Left lobe of liver (tissue), 2 donors: ENCODE results near the gene UNC119B. TPM values are rescaled to one million over a fixed set of nuclear protein-coding genes. Genes with fewer than 3 reads are reported as not detected.
A peak's percentile ranks its signal among the peaks of the same experiment; 100 is the strongest.

Experiments used
- ATAC-seq: fragments of 200-7000 bp; cut with Tn5 transposase; one replicate; pipeline ENCODE4 v1.9.1; 2020; ENCODE audit warnings: mild to moderate bottlenecking, moderate library complexity
- DNase-seq: peaks from one replicate; pipeline ENCODE4 v3.0.0-alpha.2; 2020; ENCODE audit warnings: low spot score
- total RNA-seq: library from RNA; stranded (reverse); gene quantifications from one replicate; pipeline ENCODE4 v1.2.1, GENCODE V29; 2021
- donor health status: DM: no; HTN: no; CAD: no; lungs with moderate emphysema.
- donor health status: DM: no; HTN: yes; CAD: no.

UNC119B gene
- total RNA-seq, 1 donor from 2014 or later, result 10.7 TPM

DNA sequence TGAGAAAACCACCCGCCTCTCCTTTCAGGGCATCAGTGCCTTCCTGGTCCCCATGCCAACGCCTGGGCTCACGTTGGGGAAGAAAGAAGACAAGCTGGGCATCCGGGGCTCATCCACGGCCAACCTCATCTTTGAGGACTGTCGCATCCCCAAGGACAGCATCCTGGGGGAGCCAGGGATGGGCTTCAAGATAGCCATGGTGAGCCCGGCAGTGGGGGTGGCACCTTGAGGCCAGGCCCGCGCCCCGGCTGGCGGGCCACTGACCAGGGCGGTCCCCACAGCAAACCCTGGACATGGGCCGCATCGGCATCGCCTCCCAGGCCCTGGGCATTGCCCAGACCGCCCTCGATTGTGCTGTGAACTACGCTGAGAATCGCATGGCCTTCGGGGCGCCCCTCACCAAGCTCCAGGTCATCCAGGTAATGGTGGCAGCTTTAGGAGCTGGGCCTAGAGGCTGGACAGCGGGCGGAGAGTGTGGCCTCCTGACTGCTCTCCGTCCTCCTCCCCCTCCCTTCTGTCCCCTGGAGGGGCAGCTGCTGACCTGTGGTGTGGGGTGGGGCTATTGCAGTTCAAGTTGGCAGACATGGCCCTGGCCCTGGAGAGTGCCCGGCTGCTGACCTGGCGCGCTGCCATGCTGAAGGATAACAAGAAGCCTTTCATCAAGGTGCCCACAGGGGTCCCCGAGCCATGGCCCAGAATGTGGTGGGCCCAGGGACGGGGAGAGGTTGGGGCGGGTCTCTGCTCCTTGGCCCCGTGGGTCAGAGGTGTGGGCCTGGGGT lies 28.2 kb downstream of the UNC119B start:
- ATAC-seq, result peak; percentile 64
- DNase-seq, result peak; percentile 75

DNA sequence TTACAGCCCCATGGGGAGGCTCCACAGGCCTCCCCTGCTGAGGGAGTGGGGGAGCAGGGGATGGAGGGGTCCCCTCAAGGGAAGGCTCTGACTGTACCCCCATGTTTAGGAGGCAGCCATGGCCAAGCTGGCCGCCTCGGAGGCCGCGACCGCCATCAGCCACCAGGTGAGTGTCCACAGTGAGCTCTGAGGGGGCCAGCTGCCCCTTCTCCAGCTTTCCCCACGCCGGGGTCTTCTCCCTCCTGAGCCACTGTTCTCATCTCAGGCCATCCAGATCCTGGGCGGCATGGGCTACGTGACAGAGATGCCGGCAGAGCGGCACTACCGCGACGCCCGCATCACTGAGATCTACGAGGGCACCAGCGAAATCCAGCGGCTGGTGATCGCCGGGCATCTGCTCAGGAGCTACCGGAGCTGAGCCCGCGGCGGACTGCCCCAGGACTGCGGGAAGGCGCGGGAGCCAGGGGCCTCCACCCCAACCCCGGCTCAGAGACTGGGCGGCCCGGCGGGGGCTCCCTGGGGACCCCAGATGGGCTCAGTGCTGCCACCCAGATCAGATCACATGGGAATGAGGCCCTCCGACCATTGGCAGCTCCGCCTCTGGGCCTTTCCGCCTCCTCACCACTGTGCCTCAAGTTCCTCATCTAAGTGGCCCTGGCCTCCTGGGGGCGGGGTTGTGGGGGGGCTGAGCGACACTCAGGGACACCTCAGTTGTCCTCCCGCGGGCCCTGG lies 28.9 kb downstream of the UNC119B start:
- DNase-seq, result no peak
- ATAC-seq, result peak; percentile 2

DNA sequence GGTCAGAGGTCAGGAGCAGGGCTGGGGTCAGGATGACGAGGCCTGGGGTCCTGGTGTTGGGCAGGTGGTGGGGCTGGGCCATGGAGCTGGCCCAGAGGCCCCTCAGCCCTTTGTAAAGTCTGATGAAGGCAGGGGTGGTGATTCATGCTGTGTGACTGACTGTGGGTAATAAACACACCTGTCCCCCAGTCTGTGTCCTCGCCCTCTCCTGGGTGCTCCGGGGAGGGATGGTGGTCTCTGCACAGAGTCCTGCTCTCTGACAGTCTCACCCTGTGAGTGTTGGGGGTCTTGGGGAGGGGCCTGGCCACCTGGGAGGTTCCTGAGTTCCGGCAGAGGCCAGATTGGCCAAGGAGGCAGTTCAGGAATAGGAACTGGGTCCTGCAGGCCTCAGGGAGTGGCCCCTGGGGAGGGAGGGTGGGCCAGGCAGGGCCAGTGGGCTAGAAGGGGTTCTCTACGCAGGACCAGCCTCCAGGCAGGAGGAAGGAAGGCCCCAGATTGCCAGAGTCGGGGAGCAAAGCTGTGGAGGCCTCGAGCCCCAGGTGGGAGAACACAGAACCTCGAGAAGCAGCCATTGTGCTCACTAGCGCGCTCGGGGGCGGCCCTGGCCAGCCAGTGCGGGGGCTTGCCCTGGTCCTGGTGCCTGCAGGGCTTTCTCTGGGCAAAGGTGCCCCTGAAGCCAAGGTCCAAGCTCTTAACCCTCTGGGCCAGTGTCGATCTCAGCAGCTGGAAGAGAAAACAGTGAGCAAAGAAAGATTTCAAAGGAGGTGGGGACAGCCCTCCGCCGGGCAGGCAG lies 29.8 kb downstream of the UNC119B start:
- peak; percentile 55 for DNase-seq

DNA sequence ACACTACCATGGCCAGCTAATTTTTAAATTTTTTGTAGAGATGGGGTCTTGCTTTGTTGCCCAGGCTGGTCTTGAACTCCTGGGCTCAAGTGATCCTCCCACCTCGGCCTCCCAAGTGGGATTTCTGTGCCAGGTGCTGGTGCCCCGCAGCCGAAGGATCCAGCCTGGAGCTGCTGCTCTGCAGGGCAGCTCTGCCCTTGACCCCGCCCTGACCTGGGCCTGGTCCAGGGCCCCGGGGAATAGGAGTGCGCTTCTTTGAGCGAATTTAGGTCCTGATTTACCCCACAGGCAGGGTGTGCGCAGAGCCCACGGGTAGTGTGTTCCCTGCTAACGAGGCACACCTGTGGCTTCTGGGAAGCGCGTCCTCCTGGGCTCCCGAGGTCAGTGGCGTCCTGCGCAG lies 30.6 kb downstream of the UNC119B start:
- ATAC-seq, result peak; percentile 8
- no peak for DNase-seq

More for the DNA sequence above, 29.8 kb downstream of the UNC119B start:
- peak; percentile 56 for ATAC-seq

DNA sequence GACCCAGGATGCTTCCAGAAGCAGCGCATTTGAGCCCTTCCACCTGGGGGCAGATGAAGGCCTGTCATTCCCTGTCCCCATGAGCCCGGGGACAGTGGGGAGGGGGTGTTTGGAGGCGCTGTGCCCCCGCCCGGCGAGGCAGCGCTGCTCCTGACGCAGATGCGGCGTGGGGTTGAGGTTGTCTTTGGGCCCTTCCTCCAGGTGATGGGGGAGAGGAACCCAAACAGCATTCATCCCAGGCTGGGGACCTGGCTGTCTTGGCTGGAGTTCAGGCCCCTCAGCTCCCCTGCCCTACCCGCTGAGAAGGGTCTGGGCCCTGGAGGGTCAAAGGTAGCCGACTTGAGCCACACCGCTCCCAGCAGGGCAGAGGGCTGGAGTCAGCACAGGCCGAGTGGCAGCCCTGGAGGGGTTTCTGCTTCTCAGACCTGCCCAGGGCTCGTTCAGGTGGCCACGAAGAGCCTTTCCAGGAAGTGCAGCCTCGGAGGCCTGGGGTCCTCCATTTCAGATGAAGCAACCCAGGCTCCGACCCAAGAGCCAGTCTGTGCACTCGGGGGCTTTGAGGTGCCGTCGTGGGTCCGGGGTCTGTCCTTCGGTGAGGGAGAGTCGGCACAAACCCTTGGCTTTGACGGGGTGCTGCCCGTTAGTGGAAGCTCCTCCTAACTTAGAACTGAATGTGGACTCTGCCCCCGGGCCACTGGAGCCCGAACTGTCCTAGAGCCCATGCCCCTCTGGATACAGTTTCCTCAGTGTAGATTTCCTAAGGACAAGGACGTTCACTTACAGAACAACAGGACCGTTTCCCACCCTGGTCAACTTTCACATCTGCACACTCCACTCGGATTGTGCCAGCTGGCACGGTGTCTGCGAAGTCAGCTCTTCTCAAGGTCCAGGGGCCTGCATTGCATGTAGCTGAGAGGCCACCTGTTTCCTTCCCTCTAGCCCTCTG lies 31.5 kb downstream of the UNC119B start:
- DNase-seq, result peak; percentile 69
- ATAC-seq, result peak; percentile 59

DNA sequence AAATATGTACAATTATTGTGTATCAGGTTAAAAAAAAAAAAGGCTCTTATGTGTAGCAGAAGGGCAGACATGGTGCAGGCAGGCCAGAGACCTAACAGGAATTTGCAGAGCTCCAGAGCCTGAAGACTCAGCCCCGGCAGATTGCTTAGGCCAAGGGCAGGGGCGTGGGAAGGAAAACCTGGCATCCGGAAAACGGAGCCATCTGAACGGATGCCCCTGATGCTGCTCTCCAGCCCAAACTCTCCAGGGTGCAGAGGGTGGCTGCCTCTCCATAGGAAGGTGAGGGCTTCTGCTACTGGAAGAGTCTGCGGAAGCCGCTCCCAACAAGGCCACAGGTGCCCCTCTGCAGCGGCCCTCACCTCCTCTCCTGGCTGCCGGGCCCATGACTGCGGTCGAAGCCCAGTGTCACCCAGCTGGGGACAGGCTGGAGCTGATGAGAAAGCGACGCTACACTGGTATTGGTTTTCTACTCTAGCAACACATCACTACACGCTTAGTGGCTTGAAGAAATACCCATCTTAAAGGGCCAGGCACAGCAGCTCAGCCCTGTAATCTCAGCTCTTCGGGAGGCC lies 34.8 kb downstream of the UNC119B start:
- ATAC-seq, result no peak

DNA sequence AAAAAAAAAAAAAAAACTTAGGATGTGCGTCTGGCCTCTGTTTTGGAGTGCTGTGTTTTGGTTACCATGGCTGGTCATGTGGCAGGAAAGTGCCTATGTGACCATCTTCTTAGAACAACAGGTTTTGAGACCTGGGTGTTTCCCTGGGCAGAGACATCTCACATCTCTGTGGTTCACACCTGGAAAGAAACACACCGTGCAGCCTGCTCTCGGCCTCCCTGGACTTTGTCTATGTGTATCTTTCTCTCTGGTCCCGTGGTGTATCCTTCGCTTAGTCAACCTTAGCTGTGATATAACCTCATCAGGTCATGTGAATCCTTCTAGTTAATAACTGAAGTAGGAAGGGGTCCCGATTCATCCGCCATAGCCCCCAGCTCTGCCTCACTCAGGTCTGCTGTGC lies 38.0 kb downstream of the UNC119B start:
- DNase-seq (no peak), ATAC-seq (peak; percentile 69)

More for the DNA sequence above, 34.8 kb downstream of the UNC119B start:
- no peak for DNase-seq

DNA sequence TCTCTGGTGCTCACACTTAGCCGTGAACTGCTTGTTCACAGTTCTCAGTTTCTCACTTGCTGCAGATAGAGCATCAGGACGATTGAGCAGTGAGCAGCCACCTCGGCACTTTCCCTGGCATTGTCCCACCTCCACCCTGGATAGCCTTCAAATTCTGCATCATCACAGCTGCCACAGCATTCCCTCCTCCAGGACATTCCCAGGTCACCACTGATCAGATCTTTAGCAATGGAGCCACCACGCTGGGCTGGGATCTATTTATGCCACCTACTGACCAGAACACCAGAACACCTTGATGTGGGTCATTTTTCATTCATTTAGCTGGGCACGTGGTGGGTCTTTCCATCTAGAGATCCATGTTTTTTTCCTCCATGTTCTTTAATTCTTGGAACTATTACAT lies 39.0 kb downstream of the UNC119B start:
- ATAC-seq (peak; percentile 70), DNase-seq (no peak)

DNA sequence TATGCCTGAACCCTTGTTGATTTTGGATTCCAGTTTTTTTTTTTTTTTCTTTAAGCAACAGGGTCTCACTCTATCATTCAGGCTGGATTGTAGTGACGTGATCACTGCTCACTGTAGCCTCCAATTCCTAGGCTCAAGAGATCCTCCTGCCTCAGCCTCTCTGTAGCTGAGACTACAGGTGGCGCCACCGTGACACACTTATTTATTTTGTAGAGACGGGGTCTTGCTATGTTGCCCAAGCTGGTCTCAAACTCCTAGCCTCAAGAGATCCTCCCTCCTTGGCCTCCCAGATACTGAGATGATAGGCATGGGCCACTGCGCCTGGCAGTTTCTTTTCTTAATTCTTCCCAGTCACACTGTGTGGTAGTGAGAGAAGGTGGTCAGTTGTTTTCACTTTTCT lies 40.5 kb downstream of the UNC119B start:
- DNase-seq (no peak), ATAC-seq (no peak)

DNA sequence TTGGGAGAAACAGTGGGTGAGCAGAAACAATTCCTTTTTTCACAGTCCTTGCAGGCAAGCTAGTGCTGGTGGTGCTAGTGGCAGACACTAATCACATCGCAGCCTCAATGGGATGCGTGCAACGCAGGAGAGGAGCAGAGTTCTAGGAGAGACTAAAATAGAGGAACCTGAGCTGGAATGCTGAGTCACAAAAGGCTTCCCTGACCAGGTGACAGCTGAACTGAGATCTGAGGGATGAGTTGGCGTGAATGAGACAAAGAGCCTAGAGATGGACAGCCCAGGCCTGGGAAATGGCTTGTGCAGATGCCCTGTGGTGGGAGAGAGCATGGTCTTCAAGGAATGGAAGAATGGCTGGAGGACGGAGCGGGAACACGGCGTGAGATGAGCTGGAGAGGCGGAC lies 41.1 kb downstream of the UNC119B start:
- ATAC-seq, result no peak
- DNase-seq, result no peak

DNA sequence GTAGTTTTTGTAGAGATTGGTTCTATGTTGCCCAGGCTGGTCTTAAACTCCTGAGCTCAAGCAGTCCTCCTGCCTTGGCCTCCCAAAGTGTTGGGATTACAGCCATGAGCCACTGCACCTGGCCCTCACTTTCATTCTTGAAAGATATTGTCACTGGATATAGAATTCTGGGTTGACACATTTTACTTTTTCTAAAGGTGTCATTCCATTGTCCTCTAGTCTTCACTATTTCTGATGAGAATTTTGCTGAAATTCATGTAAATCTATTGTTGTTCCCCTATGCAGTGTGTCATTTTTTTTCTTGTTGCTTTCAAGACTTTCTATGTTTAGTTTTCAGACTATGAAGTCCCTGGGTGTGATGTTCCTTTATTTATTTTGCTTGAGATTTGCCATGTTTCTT lies 44.5 kb downstream of the UNC119B start:
- DNase-seq, result no peak
- ATAC-seq, result no peak

DNA sequence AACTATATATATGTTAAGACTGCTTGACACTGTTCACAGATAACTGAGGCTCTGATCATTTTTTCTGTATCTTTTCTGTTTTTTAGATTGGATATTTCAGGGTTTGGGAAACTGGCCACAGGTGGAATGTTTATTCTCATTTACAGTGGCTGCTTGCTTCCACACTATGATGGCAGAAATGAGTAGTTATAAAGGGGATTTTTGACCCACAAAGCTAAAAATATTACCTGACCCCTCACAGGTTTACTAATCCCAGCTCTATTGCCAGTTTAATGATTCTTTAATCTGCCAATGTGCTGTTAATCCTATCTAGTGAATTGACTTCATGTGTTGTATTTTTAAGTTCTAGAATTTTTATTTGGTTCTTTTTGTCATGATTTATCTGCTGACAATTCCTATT lies 45.0 kb downstream of the UNC119B start:
- ATAC-seq (no peak), DNase-seq (no peak)

DNA sequence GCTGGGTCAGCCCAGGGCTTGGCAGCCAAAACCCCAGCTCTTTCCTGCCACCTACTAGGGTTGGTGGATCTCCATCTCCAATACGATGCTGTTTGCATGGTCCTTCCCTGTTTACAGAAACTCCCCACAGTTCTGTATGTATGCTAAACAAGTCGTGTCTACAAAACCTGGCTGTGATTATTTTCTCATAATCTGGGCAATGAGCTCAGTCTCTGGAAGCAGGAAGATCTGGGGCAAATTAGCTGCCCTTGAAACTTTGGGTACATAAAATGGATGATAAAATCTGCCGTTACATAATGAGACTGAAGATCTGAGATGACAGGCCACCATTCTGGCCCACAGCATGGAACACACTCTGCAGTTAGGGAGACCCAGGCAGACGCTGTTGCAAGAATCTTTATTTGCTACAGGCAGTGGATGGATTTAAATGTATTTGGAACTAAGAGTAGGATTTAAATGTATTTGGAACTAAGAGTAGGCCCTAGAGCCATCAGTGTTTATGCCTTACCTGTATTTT lies 47.0 kb downstream of the UNC119B start:
- ATAC-seq (no peak), DNase-seq (no peak)

DNA sequence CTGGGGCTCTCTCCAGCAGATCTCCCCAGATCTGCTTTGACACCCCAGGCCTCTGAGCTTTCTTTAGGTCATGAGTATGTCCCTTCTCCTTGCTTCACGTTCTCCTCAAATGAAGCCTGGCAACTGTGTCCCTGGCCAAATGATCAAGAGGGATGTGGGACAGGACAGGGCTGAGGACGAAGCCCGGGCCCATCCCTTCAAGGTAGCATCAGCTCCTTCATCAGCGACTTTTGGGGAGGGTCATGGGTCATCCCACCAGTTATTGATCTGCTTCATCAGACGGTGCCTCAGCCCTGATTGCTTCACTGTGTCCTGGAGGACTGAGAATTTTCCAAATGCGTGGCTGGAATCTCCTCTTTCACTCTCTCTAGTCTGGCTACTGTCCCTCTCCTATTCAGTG lies 47.7 kb downstream of the UNC119B start:
- no peak for DNase-seq
- ATAC-seq, result peak; percentile 33

DNA sequence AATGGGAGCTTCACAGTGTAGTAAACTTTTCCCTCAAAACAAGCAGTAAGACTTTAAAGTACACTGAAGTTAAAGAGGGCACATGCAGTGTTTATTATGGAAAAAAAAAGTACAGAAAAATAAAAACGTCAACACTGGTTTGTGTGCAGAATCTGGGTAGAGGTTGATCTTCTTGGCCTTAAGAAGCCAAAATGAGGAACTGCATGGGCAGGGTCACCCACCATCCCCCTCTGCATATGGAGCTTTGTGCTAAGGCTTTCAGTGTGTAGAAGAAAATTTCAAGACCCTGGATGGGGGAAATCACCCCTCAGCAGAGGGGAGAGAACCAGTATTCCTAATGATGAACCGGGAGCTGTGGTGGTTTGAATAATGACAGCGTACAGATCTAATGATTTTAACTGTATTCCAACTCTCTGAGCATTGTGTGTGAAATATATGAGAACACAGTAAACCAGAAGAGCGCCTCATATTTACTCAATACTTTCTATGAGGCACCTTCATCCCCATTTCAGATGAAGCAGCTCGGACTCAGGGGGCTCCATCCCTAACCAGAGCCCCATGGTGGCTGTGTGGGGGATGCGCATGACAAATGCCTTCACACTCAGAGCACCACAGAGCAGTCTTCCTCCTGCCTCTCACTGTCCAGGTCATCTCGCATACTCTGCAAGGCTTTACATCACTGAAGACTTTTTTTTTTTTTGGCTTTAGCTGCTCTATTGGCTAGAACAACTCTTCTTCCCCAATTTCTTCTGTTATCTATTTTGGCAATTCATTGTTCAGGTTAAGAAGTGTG lies 48.7 kb downstream of the UNC119B start:
- no peak for ATAC-seq
- DNase-seq, result no peak

DNA sequence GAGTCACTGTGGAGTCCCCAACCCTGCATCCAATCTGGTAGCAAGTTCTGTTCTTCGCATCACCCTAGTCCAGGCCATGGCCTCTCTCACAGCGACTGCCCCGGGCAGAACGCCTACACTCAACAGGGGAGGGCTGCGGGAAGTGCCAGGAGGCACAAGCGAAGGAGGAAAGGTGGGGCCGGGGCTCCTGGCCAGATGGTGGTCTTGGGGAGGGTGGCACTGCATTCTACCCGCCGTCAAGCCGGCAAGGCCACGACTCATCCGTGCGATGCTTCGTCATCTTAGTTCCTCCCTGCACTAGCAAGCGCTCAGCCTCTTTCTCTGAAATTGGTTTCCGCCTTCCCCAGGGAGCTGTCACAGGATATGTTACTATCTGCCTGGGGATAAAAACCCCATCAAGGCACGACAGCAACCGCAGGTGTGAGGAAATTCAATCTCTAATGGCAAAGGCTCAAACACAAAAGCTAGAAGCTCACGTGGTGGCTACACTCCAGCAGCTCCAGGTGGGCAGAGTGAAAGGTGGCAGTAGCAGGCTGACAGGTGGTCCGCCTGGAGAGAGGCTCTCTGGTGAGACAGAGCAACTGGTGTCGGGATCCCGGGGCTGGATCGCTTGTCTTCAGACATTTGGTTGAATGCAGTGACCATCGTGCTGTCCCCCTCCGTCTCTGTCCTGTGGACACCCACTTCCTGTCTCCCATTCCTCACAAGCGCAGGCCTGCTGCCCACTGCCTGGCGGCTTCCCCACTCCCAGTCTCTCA lies 49.5 kb downstream of the UNC119B start:
- ATAC-seq (no peak), DNase-seq (no peak)

DNA sequence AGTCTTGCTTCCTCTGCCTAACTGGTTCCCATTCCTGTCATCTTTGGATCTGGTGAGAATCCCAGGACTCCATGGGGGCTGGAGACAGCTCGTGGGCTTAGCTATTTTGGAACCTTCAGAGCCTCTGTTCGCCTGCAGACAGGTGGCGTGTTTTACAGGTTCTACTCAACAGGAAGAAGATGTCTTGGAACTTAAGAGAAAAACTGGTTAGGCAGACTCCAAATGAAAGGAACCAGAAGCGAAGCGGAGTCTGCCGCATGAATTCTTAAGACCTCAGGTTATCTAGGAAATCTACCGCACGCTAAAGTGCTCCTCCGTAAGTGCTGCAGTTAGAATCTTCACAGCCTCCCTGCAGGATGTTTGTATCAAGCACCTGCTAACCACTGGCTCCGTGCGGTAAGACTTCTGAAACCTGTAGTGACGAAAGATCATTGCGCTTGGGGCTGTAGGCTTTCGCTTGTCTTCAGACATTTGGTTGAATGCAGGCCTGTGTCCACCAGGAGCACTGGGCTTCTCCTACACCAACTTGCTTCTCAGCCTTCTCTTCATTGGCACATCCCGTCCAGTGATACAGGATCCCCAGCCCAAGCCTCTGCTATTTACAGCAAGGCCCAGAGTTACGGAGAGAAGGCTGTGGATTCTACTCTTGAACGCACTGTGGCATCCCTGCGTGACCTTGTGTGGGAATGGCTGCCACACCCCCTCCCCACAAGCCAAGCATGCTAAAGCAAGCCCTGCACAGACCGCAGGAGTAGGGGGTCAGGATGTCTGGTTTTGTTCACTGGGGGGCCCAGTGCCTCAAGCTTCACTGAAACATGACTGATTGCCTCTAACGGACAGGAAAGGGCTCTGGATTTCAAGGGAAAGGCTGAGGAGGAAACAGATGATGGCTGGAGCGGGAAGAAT lies 50.3 kb downstream of the UNC119B start:
- DNase-seq (no peak), ATAC-seq (no peak)
